Thoracic aorta (tissue), 2 donors: ENCODE results near the gene ZNF213. TPM values are rescaled to one million over a fixed set of nuclear protein-coding genes. Genes with fewer than 3 reads are reported as not detected.
A peak's percentile ranks its signal among the peaks of the same experiment; 100 is the strongest.
"Not testable (repeated sequence)": the region's sequence is repeated elsewhere in the genome, so short reads cannot be mapped to it uniquely, and the experiment has no call there.

Source experiments
- ATAC-seq: fragments of 150-250 bp; one replicate; pipeline ENCODE4 v1.8.0; 2017; ENCODE audit warnings: low read depth; ENCODE audit not compliant: insufficient number of reproducible peaks, low FRiP score
- DNase-seq: peaks from one replicate; pipeline ENCODE4 v3.0.0-alpha.2; 2020; ENCODE audit warnings: low spot score
- H3K27ac ChIP-seq, 2 donors: fragments of 200-600 bp; sonication (generic); 1 replicate in 1 of 2; 2 replicates in 1 of 2; pipeline ENCODE4 v1.5.1; 2016; ENCODE audit warnings: mild to moderate bottlenecking in 2 of 2, moderate library complexity in 2 of 2
- H3K27me3 ChIP-seq: fragments of 200-600 bp; sonication (generic); replicated peaks from 2 replicates; pipeline ENCODE4 v1.6.0; 2016; ENCODE audit warnings: mild to moderate bottlenecking; ENCODE audit not compliant: insufficient read depth
- H3K36me3 ChIP-seq: fragments of 200-600 bp; sonication (generic); one replicate; pipeline ENCODE4 v1.5.1; 2016
- H3K4me1 ChIP-seq, 2 donors: fragments of 200-600 bp; sonication (generic); 1 replicate in 1 of 2; 2 replicates in 1 of 2; pipeline versions ENCODE4 v1.5.1 to v1.6.0; 2016; ENCODE audit warnings: low read depth in 2 of 2, mild to moderate bottlenecking in 1 of 2; ENCODE audit not compliant: control insufficient read depth in 1 of 2
- H3K4me3 ChIP-seq: fragments of 200-600 bp; sonication (generic); 2 replicates; pipeline ENCODE4 v1.5.1; 2016; ENCODE audit warnings: mild to moderate bottlenecking
- H3K9me3 ChIP-seq: fragments of 200-600 bp; sonication (generic); 2 replicates; pipeline ENCODE4 v1.5.1; 2016
- total RNA-seq, 2 donors: library from RNA; depleted of rRNA; stranded (reverse); fragments of >200 nt; gene quantifications; one replicate each; pipeline versions ENCODE4 v1.1.0 to v1.2.3, GENCODE V29; 2016
- TF ChIP-seq, protein P1 (sequence below): fragments of 200-600 bp; sonication (generic); IDR thresholded peaks from one replicate; pipeline ENCODE4 v1.5.1; 2019; ENCODE audit warnings: antibody characterized with exemption

Gene ZNF213
- total RNA-seq, 2 donors from 2014 or later, result 5.9 to 16.2 TPM

DNA sequence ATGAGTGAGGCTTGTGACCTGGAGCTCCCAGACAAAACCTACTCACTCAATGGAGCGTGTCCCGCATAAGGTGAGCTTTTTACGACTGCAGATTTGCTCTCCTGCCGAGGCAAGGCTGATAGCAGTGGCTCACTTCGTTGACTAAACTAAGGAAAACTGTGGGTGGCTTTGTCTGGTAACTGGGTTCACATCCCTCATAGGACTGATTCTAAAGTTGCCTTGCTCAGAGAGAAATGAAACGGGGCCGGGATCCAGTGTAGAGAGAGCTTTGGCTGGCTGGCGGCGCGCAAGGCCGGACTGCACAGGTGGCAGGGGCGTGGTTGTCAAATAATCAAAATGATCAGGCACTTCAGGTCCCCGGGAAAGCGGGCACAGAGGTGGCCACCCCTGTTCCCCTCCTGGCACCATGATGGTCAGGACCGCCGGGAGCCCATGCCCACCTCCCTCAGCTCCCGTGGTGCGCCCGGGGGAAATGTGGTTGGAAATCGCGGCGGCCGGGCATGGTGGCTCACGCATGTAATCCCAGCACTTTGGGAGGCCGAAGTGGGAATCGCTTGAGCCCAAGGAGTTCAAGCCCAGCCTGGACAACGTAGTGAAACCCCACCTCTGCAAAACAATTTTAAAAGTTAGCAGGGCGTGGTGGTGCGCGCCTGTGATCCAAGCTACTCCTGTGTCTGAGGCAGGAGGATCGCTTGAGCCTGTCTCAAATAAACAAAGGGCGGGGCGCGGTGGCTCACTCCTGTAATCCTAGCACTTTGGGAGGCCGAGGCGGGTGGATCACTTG lies 26.6 kb downstream of the ZNF213 start:
- peaks cover 0 to 15% of the 10 kb centered on the region in 2 donors for H3K4me1 ChIP-seq
- no peak overlapping the region for H3K4me3 ChIP-seq
- no peaks in the 10 kb centered on the region for H3K27me3 ChIP-seq
- H3K27ac ChIP-seq, result no peak overlapping the region
- H3K9me3 ChIP-seq, result no peaks in the 10 kb centered on the region
- ATAC-seq, result no peak
- DNase-seq, result no peak
- TF ChIP-seq, protein P1, sequence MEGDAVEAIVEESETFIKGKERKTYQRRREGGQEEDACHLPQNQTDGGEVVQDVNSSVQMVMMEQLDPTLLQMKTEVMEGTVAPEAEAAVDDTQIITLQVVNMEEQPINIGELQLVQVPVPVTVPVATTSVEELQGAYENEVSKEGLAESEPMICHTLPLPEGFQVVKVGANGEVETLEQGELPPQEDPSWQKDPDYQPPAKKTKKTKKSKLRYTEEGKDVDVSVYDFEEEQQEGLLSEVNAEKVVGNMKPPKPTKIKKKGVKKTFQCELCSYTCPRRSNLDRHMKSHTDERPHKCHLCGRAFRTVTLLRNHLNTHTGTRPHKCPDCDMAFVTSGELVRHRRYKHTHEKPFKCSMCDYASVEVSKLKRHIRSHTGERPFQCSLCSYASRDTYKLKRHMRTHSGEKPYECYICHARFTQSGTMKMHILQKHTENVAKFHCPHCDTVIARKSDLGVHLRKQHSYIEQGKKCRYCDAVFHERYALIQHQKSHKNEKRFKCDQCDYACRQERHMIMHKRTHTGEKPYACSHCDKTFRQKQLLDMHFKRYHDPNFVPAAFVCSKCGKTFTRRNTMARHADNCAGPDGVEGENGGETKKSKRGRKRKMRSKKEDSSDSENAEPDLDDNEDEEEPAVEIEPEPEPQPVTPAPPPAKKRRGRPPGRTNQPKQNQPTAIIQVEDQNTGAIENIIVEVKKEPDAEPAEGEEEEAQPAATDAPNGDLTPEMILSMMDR, result no peak
- H3K36me3 ChIP-seq, result no peaks in the 10 kb centered on the region

DNA sequence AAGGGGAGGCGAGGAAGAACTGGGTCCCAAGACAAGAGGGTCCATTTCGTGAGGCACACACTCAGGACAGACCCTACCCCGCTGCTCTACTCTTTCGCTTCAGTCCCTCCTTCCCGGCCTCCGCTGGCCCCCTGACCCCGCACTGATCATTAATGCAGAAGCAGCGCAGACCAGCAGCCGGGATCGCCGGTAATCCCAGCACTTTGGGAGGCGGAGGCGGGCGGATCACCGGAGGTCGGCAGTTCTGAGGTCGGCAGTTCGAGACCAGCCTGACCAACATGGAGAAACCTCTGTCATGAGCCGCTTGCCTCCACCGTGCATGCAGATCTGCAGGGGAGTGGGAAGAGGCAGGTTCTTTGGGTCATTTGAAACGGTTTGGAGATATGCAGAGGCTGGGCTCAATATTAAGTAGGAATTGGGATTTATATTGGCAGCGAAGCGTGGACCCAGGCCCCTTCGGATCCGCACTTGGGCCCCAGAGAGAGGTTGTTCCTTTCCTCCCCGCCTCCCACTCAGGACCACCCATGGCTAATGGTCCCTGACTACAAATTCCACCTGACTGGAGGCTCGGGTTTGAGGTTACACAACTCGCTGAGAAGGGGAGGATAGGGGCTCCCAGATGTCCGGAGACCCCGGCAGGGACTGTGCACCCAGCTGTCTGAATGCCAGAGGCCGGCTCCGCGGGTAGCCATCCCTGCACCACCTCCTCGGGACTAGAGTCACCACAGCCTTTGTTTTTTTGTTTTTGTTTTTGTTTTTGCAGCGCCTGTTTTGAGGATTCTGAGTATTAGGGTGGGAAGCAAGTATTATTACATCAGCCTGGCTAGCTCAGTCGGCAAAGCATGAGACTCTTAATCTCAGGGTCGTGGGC lies 29.5 kb downstream of the ZNF213 start:
- TF ChIP-seq, protein P1, result no peak
- Histone ChIP-seq H3K27ac (no peak overlapping the region), H3K4me1 (peaks cover 0 to 3% of the 10 kb centered on the region in 2 donors), H3K27me3 (no peaks in the 10 kb centered on the region), H3K9me3 (no peaks in the 10 kb centered on the region), H3K4me3 (no peak overlapping the region), H3K36me3 (no peaks in the 10 kb centered on the region)
- no peak for DNase-seq
- no peak for ATAC-seq

DNA sequence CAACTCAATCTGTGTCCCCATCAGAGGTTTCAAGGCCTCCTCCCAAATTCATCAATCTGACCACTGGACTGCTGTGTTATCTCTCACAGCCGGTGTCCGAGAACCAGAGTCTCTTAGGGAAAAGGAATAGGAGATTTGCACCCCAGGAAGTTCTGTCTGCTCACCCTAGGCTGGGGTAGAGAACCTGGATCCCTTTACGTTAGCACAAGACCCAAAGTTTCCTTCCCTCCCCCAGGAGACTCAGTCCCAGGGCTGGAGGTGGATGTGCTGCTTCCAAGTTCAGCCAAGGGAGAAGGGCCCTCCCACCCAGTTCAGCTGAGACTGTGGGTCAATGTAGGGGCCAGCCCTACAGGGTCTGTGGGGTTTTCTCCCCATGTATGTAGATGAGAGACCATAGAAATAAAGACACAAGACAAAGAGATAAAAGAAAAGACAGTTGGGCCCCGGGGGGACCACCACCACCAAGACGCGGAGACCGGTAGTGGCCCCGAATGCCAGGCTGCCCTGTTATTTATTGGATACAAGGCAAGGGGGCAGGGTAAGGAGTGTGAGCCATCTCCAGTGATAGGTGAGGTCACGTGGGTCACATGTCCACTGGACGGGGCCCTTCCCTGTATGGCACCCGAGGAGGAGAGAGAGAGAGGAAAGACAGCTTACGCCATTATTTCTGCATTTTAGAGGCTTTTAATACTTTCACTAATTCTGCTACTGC lies 30.4 kb downstream of the ZNF213 start:
- Histone ChIP-seq H3K36me3 (no peaks in the 10 kb centered on the region), H3K9me3 (no peaks in the 10 kb centered on the region), H3K27ac (no peak overlapping the region), H3K27me3 (peaks cover 6% of the 10 kb centered on the region), H3K4me1 (peaks cover 0 to 2% of the 10 kb centered on the region in 2 donors), H3K4me3 (peak overlapping the region; percentile 56)
- TF ChIP-seq, protein P1, result no peak
- DNase-seq (no peak), ATAC-seq (no peak)

DNA sequence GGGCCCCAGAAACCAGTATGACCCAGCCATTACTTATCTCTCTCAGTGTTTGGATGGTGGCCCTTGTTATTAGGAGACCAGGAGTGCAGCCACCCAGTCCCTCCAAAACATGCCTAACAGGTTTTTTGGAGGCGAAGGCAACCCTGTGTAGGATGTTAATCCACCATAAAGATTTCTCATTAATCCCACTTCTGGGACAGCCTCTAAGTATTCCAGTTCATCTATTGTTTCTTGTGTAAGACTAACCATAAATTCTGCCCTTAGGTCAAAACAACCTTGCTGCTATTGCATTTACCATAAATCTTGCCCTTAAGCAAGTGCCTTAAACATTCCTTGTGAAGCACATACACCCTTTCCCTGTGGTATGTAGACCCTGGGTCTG lies 31.7 kb downstream of the ZNF213 start:
- no peaks in the 10 kb centered on the region for H3K9me3 ChIP-seq
- no peak overlapping the region for H3K4me3 ChIP-seq
- no peak for ATAC-seq
- peaks cover 0 to 14% of the 10 kb centered on the region in 2 donors for H3K4me1 ChIP-seq
- peaks cover 9% of the 10 kb centered on the region for H3K27me3 ChIP-seq
- no peak for DNase-seq
- TF ChIP-seq, protein P1, result no peak
- H3K36me3 ChIP-seq, result no peaks in the 10 kb centered on the region
- H3K27ac ChIP-seq, result no peak overlapping the region

DNA sequence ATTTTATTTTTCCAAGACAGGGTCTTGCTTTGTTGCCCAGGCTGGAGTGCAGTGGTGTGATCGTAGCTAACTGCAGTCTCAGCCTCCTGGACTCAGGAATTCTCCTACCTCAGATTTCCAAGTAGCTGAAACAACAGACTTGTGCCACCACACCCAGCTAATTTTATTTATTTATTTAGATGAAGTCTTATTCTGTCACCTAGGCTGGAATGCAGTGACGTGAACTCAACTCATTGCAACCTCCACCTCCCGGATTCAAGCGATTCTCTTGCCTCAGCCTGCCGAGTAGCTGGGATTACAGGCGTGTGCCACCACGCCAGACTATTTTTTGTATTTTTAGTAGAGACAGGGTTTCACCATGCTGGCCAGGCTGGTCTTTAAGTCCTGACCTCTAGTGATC lies 33.9 kb downstream of the ZNF213 start:
- not testable (repeated sequence) for H3K4me3 ChIP-seq, ATAC-seq, H3K9me3 ChIP-seq, H3K36me3 ChIP-seq, DNase-seq, H3K27ac ChIP-seq
- peaks cover 13% of the 10 kb centered on the region for H3K27me3 ChIP-seq
- peaks cover 0 to 15% of the 10 kb centered on the region in 2 donors for H3K4me1 ChIP-seq
